SK-N-SH treated with all-trans-retinoic acid at 6 μM for 48 hours (cell line): ENCODE data around the gene POTEF.
"Not testable (repeated sequence)": the region's sequence is repeated elsewhere in the genome, so short reads cannot be mapped to it uniquely, and the experiment has no call there.

ENCODE experiments used
- ATAC-seq: fragments of 200-7000 bp; cut with Tn5 transposase; 3 replicates; pipeline ENCODE4 v1.9.1; 2020; ENCODE audit warnings: mild to moderate bottlenecking, moderate library complexity
- ARNTL ChIP-seq: fragments of 450-650 bp; formaldehyde crosslinking; IDR thresholded peaks from 2 replicates; pipeline ENCODE4 v1.5.0; 2020; ENCODE audit warnings: low read depth, mild to moderate bottlenecking, moderate library complexity, borderline replicate concordance
- BACH2 ChIP-seq: fragments of 250-450 bp; sonication (Bioruptor Pico); IDR thresholded peaks from 2 replicates; pipeline ENCODE4 v1.9.0; 2021; ENCODE audit warnings: mild to moderate bottlenecking, borderline replicate concordance
- CSDC2 ChIP-seq: fragments of 250-450 bp; sonication (Bioruptor Pico); IDR thresholded peaks from 2 replicates; pipeline ENCODE4 v1.5.0; 2020; ENCODE audit warnings: mild to moderate bottlenecking, moderate library complexity
- ESRRG ChIP-seq: fragments of 250-450 bp; sonication (Bioruptor Pico); IDR thresholded peaks from 2 replicates; pipeline ENCODE4 v1.6.1; 2021; ENCODE audit warnings: mild to moderate bottlenecking
- GLIS3 ChIP-seq: fragments of 250-450 bp; sonication (Bioruptor Pico); IDR thresholded peaks from 2 replicates; pipeline ENCODE4 v1.5.0; 2020; ENCODE audit warnings: mild to moderate bottlenecking, moderate library complexity
- ISL1 ChIP-seq: fragments of 250-450 bp; sonication (Bioruptor Pico); IDR thresholded peaks from 2 replicates; pipeline ENCODE4 v2.1.2; 2022; ENCODE audit warnings: mild to moderate bottlenecking, moderate library complexity
- OSR1 ChIP-seq: fragments of 250-450 bp; sonication (Bioruptor Pico); IDR thresholded peaks from 2 replicates; pipeline ENCODE4 v1.8.0; 2022; ENCODE audit warnings: moderate library complexity, mild to moderate bottlenecking, inconsistent platforms
- RARB ChIP-seq: fragments of 250-450 bp; sonication (Bioruptor Pico); IDR thresholded peaks from 2 replicates; pipeline ENCODE4 v1.8.0; 2021; ENCODE audit warnings: mild to moderate bottlenecking, moderate library complexity
- SNAI2 ChIP-seq: fragments of 250-450 bp; sonication (Bioruptor Pico); IDR thresholded peaks from 2 replicates; pipeline ENCODE4 v1.5.0; 2020; ENCODE audit warnings: mild to moderate bottlenecking, moderate library complexity
- TCF4 ChIP-seq: fragments of 250-450 bp; sonication (Bioruptor Pico); IDR thresholded peaks from 2 replicates; pipeline ENCODE4 v1.8.0; 2021; ENCODE audit warnings: mild to moderate bottlenecking, moderate library complexity, borderline replicate concordance
- TOX ChIP-seq: fragments of 250-450 bp; sonication (Bioruptor Pico); IDR thresholded peaks from 2 replicates; pipeline ENCODE4 v1.8.0; 2021; ENCODE audit warnings: mild to moderate bottlenecking, moderate library complexity, borderline replicate concordance
- ZC3H10 ChIP-seq: fragments of 250-450 bp; sonication (Bioruptor Pico); IDR thresholded peaks from 2 replicates; pipeline ENCODE4 v1.5.1; 2021; ENCODE audit warnings: mild to moderate bottlenecking, moderate library complexity
- ZFP3 ChIP-seq: fragments of 250-450 bp; sonication (Bioruptor Pico); IDR thresholded peaks from 2 replicates; pipeline ENCODE4 v1.5.0; 2020; ENCODE audit warnings: mild to moderate bottlenecking, moderate library complexity
- ZNF565 ChIP-seq: fragments of 450-650 bp; formaldehyde crosslinking; conservative IDR thresholded peaks from 2 replicates; pipeline ENCODE4 v1.5.0; 2020; ENCODE audit warnings: low read depth, mild to moderate bottlenecking, moderate library complexity
- ZNF8 ChIP-seq: fragments of 450-650 bp; formaldehyde crosslinking; IDR thresholded peaks from 2 replicates; pipeline ENCODE4 v1.5.0; 2020; ENCODE audit warnings: mild to moderate bottlenecking, moderate library complexity
- TF ChIP-seq, protein P1 (sequence below): fragments of 250-450 bp; sonication (Bioruptor Pico); IDR thresholded peaks from 2 replicates; pipeline ENCODE4 v1.8.0; 2021; ENCODE audit warnings: low read depth, mild to moderate bottlenecking, moderate library complexity, borderline replicate concordance
- TF ChIP-seq, protein P2 (sequence below): fragments of 250-450 bp; sonication (Bioruptor Pico); IDR thresholded peaks from 2 replicates; pipeline ENCODE4 v1.8.0; 2020; ENCODE audit warnings: mild to moderate bottlenecking, moderate library complexity, borderline replicate concordance
- TF ChIP-seq, protein P3 (sequence below): fragments of 250-450 bp; sonication (Bioruptor Pico); IDR thresholded peaks from 2 replicates; pipeline ENCODE4 v1.5.1; 2021; ENCODE audit warnings: mild to moderate bottlenecking, moderate library complexity

Gene POTEF

DNA sequence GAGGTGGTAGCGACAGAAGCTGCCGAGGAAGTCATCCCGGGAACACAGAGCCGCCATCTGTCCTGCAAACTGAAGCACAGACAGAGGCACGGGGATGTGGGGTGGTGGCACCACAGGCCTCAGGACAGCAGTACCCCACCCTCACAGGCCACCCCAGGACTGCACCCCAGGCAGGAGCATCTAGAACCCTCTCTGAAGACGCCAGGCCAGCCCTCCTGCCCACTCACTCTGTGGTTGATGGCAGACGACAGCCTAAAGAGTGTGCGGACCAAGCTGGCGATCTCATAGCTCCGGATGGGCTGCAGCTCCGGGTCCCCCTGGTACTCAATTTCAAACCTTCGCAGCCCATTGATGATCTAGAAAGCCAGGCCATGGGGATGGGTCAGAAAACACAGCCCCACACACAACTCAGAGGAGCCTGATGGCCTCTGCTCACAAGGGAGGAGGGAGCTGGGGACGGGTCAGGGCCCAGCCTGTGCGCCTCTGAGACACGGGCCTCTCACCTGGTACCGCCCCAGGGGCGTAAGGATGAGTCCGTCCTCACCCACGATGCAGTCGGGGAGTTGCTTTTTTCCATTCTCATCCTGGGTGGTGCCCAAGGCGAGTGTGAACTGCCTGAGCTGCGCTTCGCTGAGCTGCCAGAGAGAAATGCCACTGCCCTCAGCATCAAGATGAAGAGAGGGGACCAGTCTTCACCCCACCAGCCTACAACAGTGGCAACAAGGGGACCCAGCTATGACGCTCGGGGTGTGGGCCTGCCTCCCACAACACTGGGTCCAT is 24.0 kb upstream of the POTEF start:
- TF ChIP-seq ESRRG (CRISPR knock-in tag): no peak
- no peak for TF ChIP-seq GLIS3 (CRISPR knock-in tag)
- TF ChIP-seq ARNTL (CRISPR knock-in tag): no peak
- TF ChIP-seq ZNF8 (CRISPR knock-in tag): no peak
- no peak for TF ChIP-seq TCF4
- no peak for ATAC-seq

DNA sequence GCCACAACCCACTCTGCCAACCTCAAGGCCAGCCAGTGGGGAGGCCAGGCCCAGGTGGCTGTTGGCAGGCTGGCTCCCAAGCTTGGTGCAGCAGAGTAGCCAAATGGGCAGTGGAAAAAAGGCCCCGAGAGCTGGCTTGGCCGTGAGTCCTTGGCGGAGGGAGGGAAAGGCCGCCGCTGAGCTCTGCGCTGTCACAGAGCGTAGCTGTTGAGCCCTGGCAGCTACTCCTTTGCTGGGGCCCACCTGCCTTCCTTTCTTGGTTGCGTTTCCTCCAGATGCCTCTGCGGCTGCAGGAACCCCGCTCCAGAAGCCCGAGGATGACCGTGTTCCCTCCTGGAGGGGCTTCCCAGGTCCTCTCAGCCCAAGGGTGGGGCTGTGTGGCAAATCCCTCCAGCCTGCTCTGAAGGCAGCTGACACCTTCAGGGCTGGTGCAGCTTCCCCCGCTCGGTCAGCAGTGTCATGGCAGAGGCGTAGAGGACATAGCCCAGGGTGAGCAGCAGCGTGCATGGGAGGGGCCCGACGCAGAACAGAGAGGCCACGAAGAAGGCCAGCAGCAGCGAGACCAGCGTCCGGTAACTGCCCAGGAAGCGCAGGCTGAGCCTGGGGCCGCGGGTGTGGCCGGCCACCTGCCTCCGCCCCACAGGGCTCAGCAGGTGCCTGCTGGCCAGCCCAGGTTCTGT is 23.3 kb upstream of the POTEF start:
- ATAC-seq: not testable (repeated sequence)

DNA sequence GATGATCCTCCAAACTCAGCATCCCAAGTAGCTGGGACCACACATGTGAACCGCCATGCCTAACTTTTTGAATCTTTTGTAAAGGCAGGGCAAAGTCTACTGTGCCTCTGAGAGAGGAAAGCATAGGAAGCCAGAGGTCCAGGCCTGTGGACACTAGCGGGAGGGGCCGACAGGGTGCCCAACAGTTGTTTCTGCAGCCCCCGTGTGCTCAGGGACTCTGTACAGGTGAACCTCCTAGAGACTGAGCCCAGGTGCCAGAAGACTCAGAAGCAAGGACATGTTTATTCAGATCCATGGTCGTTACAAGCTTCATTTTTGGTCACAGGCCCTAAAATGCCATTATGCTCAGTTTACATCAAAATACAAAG is 22.1 kb upstream of the POTEF start:
- not testable (repeated sequence) for ATAC-seq

DNA sequence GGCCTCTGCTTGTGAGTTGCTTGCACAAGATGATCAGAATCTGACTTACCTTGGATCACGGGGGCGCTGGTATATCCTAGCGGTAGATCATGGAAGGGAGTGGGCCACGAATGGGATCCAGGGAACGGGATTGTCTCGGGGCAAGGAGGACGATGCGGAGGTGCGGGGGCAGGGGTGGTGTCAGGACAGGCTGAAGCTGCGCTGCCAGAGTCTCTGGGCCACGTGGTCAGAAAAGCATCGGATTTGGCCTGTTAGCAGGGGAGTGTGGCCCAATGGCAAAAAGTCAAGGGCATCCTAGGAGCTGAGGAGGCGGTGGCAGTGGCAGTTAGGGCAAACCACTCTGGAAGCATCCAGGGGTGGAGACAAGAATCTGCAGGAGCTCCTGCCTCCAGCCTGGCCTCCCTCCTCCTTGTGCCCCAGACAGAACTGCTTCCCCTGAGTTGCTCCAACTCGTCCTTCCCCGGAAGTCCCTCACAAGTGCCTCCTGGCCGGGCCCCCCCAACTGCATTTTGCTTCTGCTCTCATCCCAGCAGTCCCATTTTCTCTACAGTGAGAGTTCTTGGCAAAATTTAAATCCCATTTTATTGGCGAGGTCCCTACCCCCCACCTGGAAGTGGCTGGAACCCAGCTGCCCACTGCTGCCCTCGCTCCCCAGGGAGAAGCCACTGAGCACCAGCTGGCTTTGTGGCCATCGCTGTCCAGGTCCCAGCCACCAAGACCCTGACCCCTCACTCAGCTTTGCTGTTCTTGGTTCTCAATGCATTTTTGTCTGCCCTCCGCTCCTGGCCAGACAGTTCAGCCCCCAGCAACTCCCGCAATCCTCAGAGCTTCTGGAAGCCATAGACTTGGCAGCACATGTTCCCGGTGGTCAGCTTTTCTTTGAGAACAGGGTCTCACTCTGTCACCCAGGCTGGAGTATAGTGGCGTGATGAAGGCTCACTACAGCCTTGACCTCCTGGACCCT is 21.4 kb upstream of the POTEF start:
- ATAC-seq: no peak
- TF ChIP-seq SNAI2 (CRISPR knock-in tag) (no peak), BACH2 (no peak), GLIS3 (CRISPR knock-in tag) (no peak), CSDC2 (CRISPR knock-in tag) (no peak), ARNTL (CRISPR knock-in tag) (no peak), TCF4 (no peak), ZFP3 (CRISPR knock-in tag) (no peak), ESRRG (CRISPR knock-in tag) (no peak), OSR1 (no peak), ZNF565 (no peak), RARB (CRISPR knock-in tag) (no peak), TOX (CRISPR knock-in tag) (no peak), ZC3H10 (CRISPR knock-in tag) (no peak), ISL1 (CRISPR knock-in tag) (no peak), ZNF8 (CRISPR knock-in tag) (no peak)
- TF ChIP-seq, protein P1, sequence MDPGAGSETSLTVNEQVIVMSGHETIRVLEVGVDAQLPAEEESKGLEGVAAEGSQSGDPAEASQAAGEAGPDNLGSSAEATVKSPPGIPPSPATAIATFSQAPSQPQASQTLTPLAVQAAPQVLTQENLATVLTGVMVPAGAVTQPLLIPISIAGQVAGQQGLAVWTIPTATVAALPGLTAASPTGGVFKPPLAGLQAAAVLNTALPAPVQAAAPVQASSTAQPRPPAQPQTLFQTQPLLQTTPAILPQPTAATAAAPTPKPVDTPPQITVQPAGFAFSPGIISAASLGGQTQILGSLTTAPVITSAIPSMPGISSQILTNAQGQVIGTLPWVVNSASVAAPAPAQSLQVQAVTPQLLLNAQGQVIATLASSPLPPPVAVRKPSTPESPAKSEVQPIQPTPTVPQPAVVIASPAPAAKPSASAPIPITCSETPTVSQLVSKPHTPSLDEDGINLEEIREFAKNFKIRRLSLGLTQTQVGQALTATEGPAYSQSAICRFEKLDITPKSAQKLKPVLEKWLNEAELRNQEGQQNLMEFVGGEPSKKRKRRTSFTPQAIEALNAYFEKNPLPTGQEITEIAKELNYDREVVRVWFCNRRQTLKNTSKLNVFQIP: no peak
- TF ChIP-seq, protein P2, sequence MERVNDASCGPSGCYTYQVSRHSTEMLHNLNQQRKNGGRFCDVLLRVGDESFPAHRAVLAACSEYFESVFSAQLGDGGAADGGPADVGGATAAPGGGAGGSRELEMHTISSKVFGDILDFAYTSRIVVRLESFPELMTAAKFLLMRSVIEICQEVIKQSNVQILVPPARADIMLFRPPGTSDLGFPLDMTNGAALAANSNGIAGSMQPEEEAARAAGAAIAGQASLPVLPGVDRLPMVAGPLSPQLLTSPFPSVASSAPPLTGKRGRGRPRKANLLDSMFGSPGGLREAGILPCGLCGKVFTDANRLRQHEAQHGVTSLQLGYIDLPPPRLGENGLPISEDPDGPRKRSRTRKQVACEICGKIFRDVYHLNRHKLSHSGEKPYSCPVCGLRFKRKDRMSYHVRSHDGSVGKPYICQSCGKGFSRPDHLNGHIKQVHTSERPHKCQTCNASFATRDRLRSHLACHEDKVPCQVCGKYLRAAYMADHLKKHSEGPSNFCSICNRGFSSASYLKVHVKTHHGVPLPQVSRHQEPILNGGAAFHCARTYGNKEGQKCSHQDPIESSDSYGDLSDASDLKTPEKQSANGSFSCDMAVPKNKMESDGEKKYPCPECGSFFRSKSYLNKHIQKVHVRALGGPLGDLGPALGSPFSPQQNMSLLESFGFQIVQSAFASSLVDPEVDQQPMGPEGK: no peak
- TF ChIP-seq, protein P3, sequence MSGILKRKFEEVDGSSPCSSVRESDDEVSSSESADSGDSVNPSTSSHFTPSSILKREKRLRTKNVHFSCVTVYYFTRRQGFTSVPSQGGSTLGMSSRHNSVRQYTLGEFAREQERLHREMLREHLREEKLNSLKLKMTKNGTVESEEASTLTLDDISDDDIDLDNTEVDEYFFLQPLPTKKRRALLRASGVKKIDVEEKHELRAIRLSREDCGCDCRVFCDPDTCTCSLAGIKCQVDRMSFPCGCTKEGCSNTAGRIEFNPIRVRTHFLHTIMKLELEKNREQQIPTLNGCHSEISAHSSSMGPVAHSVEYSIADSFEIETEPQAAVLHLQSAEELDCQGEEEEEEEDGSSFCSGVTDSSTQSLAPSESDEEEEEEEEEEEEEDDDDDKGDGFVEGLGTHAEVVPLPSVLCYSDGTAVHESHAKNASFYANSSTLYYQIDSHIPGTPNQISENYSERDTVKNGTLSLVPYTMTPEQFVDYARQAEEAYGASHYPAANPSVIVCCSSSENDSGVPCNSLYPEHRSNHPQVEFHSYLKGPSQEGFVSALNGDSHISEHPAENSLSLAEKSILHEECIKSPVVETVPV (CRISPR knock-in tag): no peak

DNA sequence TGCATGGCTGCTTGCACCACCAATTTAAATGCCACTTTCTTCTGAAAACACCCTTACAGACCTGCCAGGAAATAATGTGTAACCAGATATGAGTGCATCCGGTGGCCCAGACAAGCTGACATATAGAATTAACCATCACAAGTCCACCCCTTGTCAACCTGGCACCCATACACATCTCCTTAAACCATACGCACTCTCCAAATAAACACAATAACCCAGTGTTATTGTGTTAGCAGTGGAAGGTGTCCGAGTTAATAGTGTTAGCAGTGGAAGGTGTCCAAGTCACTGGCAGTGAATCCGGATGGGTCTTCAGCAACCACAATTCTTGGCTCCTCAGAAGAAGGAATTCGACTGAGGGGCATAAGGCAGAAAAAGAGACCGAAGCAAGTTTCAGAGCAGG is 19.5 kb upstream of the POTEF start:
- not testable (repeated sequence) for ATAC-seq

DNA sequence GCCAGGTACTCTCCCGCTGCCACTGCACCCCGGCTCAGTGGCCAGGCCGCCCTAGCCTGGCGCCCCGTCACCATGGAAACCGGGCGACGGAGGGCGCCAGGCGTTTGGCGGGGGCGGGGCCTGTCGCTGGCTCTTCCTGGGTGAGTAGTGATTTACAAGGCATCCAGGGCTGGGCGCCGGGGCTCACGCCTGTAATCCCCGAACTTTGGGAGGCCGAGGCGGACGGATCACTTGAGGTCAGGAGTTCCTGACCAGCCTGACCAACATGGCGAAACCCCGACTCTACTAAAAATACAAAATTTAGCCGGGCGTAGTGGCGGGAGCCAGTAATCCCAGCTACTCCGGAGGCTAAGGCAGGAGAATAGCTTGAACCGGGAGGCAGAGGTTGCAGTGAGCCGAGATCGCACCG is 16.0 kb upstream of the POTEF start, which contains the start of gene CCDC74B:
Gene CCDC74B, minus strand, starts transcription at position 107 of the 409 bp plus-strand sequence. CDS start 116 bp downstream, outside the sequence.
- peak; percentile 88 for ATAC-seq

DNA sequence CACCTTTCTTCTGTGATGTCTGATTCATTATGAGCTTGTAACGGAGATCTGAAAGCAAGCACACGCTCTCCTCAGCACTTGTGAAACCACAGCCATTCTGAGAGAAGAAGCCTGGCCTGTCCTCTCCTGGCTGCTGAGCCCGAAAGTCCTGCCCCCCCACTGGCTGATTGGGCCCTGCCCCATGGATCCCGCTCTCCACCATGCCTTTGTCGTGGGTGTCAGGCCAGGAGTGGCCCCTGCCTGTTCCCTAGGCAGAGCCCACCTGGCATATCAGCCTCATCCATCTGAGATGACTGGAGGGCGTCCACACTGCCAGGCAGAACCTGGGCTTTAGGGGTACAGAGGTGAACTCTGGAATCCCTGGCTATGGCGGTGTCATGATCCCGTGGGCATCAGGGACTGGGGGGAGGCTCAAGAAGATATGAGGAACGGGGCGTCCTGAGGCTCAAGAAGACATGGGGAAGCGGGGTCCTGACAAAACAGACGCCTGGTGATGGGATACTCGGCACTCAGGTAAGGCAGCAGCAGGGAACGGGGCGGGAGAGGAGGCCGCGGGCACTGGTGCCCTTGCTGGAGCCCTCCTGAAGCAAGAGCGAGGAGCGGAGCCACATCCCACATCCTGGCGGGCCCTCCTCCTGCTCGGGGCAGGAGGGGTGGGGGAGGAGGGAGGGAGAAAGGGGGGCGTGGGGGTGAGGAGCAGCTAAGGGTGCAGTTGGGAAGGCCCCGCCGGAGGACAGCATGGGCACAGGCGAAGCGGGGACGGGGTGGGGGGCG is 14.4 kb upstream of the POTEF start:
- not testable (repeated sequence) for ATAC-seq

DNA sequence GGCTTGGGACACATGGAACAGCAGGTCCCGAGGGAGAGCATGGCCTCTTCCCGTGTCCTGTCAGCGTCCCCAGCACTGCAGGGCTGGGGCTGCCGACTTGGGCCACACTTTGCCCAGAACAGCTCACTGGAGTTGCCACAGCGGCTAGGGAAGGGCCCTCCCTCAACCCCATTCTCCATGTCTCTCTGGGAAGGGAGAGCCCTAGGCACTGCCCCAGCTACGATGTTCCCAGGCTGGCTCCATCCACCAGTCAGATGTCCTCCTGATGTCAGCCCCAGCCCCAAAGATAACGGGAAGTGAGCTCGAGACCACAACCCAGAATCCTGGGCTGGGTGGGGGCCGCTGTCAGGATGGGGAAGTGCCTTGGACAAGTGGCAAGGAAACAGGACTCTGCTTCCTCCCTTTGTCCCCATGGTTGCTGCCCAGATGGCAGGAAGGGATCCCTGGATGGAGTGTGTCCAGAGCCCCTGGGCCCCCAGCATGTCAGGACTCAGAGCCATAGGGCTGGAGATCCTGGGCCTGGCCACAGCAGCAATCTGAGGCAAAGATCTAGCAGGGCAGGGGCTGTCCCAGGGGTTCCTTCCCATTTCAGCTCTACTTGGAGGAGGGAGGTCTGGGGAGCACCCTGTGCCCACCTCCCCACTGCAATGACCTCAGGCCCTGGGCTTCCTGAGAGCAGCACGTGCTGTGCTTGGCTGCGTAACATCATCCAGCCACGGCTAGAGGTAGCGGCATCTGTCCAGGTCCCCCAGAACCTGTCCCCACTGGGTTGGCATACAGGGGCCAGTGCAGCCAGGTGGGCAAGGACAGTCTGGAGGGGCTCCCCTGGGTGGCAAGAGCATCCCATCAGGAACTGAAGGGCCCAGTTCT is 13.6 kb upstream of the POTEF start:
- not testable (repeated sequence) for ATAC-seq

DNA sequence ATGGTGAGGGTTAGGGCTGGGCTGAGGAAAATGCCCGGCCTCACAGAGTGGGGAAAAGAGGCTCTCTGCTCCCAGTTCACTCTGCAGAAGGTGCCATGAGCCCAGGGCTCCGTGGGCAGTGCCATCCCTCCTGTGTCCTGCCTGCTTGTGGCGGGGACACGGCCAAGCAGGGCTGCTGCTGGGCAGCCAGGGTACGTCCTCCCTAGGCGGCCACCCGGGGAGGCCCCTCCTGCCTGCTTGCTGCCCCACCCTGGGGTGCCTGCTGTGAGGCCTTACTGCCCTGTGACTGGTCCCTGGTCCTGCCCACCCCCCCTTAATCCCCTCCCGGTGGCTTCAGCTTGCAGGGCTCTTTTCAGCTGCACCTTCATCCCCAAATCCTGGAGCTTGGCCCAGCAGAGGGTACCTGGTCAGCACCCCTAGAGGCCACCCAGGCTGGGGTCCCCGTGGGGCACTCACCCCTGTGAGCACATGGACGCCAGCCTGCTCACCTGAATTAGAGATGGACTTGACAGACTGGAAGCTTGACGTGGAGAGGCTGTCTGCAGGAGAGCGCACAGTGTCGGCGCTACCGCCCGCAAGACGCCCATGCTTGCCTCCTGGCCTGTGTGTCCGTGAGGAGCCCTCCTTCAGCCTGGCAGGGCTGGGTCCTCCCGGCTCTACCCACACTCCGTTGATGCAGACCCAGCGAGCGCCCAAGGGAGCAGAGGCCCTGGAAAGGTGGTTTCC is 12.8 kb upstream of the POTEF start:
- ATAC-seq: not testable (repeated sequence)
